Activated CD4-positive, alpha-beta T cell treated with anti-CD3 and anti-CD28 coated beads, Interleukin-2, amount 50 U/mL, for 16 hours (primary cell): ENCODE results near the gene CLSTN3.

ENCODE experiments used
- DNase-seq: peaks from one replicate; pipeline ENCODE4 v3.0.0-alpha.2; 2020

Gene CLSTN3

DNA sequence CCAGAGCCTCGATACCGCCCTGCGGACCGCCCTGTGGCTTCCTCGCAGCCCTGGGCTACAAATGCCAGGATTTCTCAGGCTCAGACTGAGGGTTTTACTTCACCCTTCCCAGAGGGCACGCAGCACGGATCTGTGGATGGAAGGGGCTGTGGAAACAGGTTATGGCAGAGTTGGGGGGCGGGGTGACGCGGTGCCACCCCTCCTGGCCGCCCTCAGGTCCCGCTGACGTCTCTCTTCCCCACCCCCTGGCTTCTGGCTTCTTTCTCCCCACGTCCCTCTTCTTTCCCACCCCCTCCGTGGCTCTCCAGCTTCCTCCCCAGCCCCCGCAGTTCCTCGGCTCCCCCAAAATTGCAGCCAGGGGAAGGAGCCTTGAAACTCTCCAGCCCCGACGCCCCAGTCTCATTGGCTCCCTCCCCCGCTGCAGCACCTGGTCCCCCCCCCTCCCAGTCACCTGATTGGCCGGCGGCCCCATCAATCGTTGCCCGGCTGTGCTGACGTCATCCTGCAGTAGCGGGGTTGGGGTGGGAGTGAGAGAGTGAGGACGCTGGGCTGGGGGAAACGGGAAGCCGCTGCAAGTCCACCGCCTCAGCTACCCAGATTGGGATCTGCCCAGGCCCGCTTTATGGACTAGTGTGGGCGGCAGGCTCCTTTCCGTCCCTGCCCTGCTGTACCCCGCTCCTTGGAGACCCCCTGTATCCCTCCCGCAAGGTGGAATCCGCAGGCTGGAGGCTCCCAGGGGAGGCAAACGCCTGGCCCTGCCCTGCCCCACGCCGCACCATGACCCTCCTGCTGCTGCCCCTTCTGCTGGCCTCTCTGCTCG, at the start of gene CLSTN3:
Gene CLSTN3, plus strand, starts transcription at position 500 of the 820 bp plus-strand sequence. Its CDS starts 278 bp downstream, at position 778.
- DNase-seq = peak; percentile 80

DNA sequence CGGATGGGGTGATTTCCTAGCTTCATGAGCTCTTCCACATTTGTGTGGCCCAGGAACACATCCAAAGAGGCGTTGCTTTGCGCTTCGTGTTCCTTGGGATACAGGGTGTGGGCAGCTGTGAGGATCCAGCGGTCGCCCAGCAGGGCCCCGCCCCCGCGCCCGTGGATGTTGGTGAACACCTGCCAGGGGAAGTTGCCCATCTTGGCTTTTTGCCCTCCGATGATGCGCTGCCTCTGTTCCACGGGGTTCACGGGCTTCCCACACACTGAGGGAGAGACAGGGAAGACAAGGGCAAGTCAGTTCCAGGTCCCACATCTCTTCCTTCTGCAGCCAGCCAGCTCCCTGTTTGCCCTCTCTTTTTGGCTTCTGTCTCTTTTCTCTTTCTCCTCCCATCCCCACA, 49.1 kb upstream of the CLSTN3 start:
- DNase-seq = no peak

DNA sequence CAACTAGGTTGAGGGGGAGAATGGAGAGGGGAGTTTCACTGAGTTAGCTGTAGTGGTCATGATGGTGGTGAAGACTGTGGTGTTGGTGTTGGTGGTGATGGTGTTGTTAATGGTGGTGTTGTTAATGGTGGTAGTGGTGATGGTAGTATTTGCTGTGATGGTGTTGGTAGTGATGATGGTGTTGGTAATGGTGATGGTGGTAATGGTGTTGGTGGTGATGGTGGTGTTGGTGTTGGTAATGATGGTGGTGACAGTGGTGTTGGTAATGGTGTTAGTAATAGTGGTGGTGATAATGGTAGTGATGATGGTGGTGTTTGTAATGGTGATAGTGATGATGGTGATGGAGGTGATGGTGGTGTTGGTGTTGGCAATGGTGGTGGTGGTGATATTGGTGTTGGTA, 47.0 kb upstream of the CLSTN3 start:
- DNase-seq = no peak

DNA sequence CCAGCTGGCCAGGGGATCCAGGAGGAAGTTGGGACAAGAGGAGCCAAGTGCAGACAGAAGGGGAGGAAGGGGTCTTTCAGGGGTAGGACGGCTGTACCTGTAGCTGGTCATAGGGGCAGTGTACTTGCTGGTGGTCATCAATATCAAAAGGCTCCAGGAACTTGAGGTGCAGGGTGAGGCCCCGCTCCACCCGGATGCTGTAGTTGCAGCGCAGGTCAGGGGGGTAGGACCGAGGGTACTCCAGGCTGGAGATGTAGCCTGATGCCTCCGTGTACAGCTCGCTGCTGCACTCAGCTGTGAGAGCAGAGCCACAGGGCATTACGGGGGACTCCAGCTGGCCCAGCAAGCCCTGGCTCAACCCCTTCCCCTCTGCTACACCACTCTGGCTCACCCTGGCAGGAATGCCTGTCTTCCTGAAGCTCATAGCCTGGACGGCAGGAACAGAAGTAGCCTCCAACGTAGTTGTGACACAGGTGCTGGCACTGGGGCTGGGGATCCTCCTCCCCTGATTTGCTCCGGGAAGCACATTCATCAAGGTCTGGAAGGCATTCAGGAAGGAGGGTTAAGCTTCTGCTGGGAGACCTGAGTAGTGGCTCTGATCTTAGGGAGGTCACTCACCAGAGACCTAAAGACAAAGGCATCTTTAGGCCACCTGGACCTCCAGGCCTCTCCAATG, 40.8 kb upstream of the CLSTN3 start:
- DNase-seq = no peak

DNA sequence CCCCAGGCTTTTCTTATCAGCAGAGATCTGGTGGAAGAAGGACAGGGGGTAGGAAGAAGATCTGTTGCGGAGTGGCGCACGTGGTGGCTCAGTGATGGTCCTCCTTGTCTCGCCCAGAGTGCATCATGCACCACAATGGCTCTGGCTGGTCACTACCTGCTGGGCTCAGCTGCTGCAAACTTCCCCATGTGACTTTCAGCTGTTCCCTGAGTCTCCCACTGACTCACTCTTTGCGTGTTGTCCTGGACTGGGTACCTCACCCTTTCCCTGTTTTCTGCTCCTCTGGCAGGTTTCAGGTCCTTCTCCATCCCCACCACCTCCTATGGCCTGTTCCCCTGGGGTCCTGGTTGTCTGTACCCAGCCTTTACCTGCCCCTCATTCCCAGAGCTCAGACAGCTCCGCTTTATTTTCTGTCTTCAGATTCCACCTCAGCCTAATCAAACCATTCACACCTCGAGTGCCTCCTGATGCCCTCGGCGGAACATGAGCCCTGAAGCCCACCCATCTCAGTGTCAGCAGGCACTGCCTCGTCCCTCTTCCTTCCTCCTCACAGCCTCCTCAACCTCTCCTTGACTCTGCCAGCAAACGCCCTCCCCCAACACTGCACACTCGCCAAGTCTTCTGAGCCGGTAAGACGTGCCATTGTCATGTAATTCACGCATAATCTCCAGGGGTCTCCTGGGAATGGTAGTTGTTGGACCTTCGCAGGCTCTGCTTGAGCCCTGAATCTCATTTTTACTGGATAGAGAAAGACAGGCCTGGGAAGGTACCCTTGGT, 39.8 kb upstream of the CLSTN3 start:
- DNase-seq = no peak

DNA sequence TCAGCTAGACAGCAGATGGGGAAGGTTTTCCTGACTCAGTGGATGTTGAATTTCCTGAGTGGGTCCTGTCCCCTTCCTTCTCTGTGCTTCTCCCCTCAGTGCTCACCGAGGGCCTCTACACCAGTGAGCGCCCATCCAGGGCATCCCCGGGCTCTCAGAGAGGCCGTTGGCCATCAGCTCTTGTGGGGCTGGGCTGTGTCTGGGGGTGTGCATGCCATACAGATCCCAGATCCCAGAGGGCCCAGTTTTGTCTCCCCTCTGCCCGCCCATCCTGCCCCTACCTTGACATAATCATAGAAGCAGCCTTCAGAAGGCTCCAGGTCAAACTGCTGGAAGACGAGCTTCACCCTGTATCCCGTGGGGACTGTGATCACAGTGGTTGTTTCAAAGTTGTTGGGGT, 39.0 kb upstream of the CLSTN3 start:
- no peak for DNase-seq

DNA sequence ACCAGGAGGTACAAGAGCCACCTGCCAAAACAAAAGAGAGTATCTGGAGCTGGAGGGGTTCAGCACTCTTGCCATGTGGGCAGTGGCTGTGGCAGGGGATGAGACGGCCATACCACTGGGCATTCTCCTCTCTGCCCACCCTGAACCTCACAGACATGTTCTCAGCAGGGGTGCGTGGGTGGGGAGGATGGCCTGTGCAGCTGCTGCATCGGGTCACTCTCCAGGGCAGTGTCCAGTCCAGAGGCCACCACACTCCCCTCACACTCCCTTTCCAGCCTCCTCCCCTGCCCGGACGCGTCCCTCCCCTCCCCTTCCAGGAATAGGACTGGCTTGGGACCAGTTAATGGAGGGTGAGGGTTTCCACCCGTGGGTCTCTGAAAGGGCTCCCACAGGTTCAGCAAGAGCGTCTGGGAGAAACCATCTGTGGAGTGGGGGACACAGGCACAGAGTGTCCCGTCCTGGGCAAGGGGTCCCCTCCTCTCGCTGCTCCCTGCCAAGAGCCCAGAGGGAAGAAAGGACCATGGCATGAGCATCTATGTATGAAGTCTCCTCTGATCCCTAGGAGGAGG, 38.4 kb upstream of the CLSTN3 start:
- no peak for DNase-seq

DNA sequence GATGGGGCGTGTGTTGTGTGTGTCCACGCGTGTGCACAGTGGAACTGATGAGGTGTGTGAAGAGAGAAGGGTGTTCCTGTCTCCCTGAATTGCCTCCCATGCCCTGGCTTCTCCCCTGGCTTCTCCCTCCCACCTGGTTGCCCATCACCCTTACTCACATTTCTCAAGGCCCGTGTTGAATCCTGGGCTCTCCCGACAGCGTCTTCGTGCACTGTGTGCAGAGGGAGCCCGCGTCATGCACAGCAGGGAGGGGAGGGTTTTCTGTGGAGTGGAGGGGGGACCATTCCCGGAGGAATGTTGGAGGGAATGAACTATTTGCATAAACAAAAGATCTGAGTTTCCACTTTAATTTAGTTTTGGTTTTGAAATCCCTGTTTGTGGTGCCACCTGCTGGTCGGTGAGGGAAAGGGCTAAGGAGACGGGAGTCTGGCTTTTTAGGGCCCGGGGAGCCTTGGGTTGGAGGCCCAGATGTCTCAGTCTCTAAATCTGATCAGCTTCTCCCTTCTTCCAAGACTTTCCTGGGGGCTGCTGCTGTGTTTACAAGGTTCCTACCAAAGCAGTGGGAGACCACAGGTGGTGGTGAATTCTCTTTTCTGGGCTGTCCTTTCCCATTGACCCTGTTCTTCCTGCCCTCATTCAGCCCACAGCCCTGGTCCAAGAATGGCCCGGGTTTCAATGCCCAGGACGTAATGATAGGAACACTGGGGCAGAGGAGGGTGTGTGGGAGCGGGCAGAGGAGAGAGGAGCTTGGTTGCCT, 37.8 kb upstream of the CLSTN3 start, which contains the start of gene C1R:
Gene C1R, minus strand, starts transcription at position 217 of the 757 bp plus-strand sequence. Its CDS starts 57 bp downstream, at position 160.
- DNase-seq = peak; percentile 65

DNA sequence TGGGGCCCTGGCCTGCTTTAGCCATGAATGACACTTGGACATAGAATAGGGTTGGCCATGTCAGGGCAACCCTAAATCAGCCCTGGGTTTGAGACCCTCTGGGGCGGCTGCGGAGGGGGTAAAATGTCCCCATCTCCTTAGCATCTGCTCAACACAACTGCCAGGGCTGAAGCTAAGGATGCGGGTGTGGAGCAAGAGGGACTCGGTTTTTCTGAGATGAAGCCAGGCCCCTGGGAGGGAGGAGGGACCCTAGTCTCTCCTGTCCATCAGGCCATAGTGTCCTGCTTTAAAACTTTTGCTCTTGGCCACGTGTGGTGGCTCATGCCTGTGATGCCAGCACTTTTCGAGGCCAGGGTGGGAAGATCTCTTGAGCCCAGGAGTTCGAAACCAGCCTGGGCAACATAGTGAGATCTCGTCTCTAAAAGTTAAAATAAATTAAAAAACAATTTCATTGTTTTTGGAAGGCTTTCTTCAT, 37.1 kb upstream of the CLSTN3 start:
- DNase-seq = no peak

DNA sequence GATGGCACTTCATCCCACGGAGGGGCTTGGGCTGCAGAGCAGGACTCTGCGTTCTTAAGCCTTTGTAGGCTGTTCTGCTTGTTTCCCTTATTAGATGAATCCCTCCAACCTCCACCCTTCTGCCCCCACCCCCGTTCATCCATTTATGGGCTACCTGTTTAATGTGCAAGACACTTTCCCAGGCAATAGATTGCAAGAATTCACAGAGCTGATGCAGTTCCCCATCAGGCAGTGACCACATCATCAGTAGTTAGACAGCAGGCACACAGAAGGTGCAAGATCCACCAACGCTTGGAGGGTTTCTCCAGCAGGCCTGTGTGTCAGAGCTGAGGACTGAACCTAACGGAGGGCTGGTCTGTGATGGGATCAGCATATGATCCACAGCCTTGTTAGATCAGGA, 36.7 kb upstream of the CLSTN3 start:
- DNase-seq = no peak

DNA sequence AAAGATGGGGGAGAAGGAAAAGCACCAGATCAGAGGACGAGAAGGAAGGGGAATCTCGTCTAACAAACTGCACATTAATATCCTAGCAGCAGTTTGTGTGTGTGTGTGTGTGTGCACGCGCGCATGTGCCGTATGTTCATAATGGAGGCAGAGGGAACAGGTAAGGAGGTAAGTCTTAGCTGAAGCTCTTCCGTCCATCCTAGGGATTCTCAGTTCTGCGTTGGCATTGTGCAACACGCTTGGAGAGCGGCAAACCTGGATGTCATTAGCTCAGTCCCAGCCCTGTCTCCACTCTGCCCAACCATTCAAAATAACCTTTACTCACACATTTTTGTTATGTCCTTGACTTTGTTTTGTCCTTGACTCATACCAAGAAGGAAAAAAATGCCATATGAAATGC, 36.3 kb upstream of the CLSTN3 start:
- DNase-seq = no peak

DNA sequence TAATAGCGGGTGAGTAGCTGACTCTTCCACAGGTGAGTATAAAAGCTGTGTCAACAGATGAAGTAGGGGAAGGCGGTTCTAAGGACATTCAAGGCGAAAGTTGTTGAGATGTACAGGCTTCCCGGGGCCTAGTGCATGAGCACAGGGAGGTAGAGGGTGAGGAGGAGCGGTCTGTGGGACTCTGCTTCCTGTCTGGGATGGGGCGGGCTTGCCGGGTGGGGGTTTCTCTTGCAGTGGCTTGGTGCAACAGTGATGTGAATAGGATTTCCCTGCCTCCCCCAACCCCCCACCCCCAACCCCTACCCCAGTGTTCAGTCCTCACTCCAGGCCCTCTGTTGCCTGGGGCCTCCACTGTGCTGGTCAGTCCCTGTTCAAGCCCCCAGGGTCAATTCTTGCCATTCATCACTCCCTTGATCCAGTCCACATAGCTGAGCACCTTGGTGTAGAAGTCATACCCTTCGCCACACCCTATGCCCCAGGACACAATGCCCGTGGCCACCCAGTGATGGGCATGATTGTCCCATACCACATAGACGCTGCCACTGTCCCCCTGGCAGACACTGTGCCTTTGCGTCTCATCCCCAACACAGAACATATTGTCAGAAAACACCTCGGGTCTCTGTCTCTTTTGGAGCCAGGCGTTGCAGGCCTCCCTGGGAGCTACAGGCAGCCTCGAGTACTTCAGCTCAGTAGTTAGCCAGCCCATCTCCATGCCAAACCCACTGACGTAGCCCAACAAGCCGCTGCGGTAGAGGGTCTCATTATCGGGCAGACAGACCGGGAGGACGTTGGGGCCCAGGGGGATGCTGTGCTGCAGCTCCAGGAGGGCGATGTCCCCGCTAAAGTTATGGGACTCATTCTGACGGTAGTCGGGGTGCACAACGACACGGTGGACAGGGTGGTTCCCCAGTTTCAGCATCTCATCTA, 33.9 kb upstream of the CLSTN3 start:
- no peak for DNase-seq

DNA sequence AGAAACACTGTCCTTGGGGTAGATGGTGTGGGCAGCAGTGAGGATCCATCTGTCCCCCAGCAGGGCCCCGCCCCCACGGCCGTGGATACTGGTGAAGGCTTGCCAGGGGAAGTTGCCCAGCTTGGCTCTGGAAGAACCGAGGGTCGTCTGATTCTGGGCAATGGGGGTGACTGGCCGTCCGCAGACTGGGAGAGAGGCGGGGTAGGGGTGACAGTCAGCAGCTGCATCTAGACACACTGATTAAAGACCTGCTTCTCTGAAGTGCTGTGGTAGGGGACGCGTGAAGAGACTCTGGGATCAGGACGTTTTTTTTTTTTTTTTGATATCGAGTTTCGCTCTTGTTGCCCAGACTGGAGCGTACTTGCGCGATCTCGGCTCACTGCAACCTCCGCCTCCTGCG, 33.2 kb upstream of the CLSTN3 start:
- DNase-seq = no peak

DNA sequence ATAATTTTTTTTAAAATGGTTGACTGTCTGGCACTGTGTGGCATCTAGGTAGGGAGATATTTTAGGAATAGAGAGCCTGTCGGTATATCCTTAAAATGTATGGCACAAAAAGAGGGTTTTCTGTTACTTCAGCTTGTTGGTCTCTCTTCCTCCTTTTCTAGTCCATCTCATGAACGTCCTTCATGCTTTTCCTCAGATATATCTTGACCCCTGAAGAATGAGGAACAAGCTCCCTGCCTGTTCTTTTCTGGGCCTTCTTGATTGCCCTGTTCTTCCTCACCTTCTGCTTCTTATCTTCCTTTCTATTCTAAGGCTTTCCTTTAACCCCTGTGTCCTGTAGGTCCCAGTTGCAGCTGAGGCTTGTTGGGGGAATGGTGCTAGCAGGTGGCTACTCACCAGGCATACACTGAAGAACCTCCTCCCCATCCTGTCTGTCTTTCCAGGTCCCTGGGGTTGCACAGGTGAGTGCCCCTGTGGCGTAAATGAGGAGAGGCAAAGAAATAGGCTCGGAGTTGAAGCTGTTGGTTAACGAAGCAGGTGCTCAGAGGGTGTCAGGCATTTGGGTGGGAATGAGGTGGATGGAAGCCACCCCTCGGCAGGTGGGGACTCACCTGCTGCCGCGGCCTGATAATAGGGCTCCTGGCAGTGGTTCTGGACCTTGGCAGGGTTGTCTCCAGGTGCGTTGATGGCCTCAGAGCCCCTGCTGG, 30.7 kb upstream of the CLSTN3 start:
- DNase-seq = no peak

DNA sequence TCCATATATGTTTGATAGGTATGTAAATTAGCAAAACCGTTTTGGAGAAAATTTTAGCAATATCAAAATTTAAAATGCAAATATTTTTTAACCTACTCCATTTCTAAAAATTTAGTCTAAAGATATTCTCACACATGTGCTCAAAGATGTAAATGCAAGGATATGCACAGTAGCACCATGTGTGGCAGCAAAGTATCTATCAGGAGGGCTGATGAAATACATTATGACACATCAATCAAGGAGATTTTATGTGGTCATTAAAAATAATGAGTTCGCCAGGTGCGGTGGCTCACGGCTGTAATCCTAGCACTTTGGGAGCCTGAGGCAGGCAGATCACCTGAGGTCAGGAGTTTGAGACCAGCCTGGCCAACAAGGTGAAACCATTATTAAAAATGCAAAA, 29.9 kb upstream of the CLSTN3 start:
- DNase-seq = no peak

DNA sequence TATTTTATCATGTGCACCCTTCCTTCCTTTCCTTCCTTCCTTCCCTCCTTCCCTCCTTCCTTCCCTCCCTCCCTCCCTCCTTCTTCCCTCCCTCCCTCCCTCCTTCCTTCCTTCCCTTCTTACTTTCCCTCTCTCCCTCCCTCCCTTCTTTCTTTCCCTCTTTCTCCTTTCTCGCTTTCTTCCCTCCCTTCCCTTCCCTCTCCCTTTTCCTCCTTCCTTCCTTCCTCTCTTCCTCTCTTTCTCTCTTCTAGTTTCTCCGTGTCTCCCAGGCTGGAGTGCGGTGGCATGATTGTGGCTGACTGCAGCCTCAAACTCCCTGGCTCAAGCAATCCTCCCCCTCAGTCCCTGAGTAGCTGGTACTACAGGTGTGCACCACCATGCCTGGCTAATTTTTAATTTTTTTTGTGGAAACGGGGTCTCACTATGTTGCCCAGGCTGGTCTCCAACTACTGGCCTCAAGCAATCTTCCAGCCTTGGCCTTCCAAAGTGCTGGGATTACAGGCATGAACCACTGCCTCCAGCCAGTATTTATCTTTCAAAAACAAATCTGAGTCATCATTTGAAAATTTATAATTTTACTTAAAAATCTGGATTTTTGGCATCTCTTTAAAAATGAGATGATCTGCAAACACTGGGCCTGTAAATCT, 29.0 kb upstream of the CLSTN3 start:
- DNase-seq = no peak

DNA sequence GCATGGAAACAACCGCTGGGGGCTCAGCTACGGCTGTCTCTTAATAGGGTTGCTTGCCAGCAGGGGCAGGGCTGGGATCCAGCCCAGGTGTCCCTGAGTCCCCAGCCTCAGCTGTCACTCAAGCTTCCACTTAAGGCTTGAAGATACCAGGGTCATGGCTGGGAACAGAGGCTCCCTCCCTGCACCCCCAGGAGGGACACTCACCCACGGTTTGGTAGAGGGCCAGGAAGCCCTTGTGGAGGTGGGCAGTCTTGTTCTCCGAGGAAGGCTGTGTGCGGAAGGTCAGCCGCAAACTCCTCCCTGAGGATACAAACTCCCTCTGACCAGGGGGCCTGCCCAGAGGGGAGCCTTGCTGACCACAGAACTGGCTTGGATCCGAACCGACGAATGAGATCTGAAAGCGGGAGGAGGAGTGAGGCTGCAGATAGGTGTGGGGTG, 28.5 kb upstream of the CLSTN3 start:
- DNase-seq = no peak

DNA sequence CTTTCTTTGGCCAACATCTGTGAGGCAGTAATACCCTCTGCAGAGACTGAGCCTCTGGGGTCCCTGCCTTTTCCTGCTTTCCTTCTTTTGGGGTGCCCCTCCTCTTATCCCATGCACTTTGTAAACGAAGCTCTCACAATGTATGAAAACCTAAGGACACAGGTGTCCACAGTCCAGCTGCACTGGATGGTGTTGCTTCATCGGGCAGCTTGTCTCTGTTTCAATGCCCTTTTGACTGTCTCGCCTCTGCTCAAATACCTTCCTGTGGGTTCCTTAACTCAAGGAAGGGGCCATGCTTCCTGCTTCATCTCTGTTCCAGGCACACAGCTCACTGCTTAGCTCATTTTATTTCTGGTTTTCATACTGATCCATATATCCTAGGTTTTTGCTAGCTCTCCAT, 27.6 kb upstream of the CLSTN3 start:
- no peak for DNase-seq

DNA sequence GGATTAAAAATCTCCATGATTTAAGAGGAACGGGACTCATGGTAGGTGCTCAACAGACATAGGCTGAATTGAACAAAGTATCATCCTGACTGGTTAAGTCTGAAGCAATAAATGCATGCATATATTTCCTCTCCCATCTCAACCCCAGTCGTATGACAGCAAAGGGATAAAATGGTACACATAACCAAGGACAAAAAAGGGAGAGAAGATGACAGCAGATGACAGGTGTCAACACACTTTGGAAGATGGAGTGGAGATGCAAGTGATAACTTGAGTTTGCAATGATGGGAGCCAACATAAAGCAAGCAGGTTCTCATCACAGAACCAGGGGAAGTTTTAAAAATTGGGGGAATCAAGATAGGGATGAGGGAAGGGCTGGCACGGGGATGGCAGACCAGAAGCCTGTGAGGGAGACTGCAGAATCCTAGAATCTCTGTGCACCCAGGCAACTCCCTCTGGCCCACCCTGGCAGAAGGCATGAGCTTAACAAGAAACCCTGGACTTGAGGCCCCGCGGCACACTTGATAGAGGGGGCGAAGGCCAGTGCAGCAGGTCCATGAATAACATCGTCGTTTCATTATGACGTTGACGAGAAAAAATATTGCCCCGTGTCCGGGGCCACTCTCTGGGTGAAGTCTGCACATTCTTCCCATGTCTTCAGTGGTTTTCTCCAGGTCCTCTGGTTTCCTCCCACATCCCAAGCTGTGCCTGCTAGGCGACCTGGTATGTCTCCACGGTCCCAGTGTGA, 26.2 kb upstream of the CLSTN3 start:
- no peak for DNase-seq
